NB4 (cell line): Measurements from ENCODE around the gene BCAS3.
"Not testable (repeated sequence)": the region's sequence is repeated elsewhere in the genome, so short reads cannot be mapped to it uniquely, and the experiment has no call there.

Experiments
- DNase-seq: peaks from one replicate; pipeline ENCODE4 v3.0.0; 2010; ENCODE audit warnings: low read depth
- H3K4me3 ChIP-seq: one replicate; pipeline ENCODE4 v1.5.1; 2011; ENCODE audit warnings: mild to moderate bottlenecking, low read depth, low read length, moderate library complexity
- MYC ChIP-seq: IDR thresholded peaks from 2 replicates; pipeline ENCODE4 v1.6.1; 2011; ENCODE audit warnings: low read depth, low read length
- POLR2A ChIP-seq: IDR thresholded peaks from 2 replicates; pipeline ENCODE4 v1.6.1; 2011; ENCODE audit warnings: mild to moderate bottlenecking; ENCODE audit not compliant: insufficient read length; ENCODE audit errors: extremely low read depth
- TF ChIP-seq, protein P1 (sequence below): IDR thresholded peaks from 2 replicates; pipeline ENCODE4 v1.6.1; 2011; ENCODE audit warnings: low read depth, low read length
- TF ChIP-seq, protein P2 (sequence below): IDR thresholded peaks from one replicate; pipeline ENCODE4 v1.5.1; 2012; ENCODE audit warnings: low read depth, low read length

The BCAS3 gene

DNA sequence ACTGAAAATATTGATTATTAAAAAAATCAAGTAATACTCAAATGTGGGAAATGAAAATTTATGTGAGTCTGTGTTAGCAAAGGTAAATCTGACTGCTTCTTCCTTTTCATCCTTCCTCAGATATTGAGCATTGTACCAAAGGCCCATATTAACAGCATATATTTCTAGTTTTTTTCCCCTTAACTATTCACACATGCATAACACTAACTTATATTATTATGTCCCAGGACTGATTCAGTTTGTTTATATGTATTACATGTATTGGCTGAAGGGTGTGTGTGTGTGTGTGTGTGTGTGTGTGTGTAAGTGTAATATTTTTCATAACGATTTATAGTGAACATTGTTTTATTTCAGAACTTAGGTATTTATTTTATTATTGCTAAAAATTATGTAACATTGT is 74.2 kb downstream of the BCAS3 start:
- TF ChIP-seq MYC: no peak
- TF ChIP-seq, protein P1, sequence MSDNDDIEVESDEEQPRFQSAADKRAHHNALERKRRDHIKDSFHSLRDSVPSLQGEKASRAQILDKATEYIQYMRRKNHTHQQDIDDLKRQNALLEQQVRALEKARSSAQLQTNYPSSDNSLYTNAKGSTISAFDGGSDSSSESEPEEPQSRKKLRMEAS: no peak
- H3K4me3 ChIP-seq: no peak overlapping the region

DNA sequence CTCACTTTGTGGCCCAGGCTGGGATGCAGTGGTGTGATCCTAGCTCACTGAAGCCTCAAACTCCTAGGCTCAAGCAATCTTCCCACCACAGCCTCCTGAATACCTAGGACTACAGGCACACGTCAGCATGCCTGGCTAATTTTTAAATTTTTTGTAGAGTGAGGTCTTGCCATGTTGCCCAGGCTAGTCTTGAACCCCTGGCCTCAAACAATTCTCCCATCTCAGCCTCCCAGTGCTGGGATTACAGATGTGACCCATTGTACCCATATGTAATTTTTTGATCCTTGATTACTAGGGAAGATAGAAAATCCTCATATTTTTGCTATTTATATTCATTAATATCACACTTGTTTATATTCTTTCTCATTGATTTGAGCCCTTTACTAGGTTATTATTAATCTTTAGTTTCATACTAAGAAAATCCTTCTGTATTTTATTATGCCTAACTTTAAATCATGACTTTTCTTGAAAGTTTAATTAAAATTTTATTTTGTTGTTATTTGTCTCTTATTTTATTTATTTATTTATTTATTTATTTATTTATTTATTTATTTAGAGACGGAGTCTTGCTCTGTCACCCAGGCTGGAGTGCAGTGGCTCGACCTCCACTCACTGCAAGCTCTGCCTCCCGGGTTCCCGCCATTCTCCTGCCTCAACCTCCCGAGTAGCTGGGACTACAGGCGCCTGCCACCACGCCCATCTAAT is 75.4 kb downstream of the BCAS3 start:
- no peak for DNase-seq
- TF ChIP-seq, protein P1: no peak
- TF ChIP-seq POLR2A (no peak), MYC (no peak)
- TF ChIP-seq, protein P2, sequence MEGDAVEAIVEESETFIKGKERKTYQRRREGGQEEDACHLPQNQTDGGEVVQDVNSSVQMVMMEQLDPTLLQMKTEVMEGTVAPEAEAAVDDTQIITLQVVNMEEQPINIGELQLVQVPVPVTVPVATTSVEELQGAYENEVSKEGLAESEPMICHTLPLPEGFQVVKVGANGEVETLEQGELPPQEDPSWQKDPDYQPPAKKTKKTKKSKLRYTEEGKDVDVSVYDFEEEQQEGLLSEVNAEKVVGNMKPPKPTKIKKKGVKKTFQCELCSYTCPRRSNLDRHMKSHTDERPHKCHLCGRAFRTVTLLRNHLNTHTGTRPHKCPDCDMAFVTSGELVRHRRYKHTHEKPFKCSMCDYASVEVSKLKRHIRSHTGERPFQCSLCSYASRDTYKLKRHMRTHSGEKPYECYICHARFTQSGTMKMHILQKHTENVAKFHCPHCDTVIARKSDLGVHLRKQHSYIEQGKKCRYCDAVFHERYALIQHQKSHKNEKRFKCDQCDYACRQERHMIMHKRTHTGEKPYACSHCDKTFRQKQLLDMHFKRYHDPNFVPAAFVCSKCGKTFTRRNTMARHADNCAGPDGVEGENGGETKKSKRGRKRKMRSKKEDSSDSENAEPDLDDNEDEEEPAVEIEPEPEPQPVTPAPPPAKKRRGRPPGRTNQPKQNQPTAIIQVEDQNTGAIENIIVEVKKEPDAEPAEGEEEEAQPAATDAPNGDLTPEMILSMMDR: no peak
- no peak overlapping the region for H3K4me3 ChIP-seq

More for the DNA sequence above, 74.2 kb downstream of the BCAS3 start:
- DNase-seq: no peak

DNA sequence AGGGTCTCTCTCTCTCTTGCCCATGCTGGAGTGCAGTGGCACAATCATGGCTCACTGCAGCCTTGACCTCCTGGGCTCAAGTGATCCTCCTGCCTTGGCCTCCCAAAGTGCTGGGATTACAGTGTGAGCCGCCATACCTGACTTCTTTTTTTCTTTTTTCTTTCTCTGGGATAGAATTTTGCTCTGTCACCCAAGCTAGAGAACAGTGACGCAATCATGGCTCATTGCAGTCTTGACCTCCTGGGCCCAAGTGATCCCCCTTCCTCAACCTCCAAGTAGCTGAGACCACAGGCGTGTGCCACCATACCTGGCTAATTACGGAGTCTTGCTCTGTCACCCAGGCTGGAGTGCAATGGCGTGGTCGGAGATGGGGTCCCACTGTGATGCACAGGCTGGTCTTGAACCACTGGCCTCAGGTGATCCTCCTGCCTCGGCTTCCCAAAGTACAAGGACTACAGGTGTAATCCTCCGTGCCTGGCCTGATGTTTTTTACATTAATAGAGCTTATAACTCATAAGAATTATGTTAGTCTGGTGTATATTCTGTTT is 76.5 kb downstream of the BCAS3 start:
- TF ChIP-seq, protein P2: no peak
- no peak for TF ChIP-seq MYC
- TF ChIP-seq, protein P1: no peak
- no peak for TF ChIP-seq POLR2A
- no peak for DNase-seq
- no peak overlapping the region for H3K4me3 ChIP-seq

DNA sequence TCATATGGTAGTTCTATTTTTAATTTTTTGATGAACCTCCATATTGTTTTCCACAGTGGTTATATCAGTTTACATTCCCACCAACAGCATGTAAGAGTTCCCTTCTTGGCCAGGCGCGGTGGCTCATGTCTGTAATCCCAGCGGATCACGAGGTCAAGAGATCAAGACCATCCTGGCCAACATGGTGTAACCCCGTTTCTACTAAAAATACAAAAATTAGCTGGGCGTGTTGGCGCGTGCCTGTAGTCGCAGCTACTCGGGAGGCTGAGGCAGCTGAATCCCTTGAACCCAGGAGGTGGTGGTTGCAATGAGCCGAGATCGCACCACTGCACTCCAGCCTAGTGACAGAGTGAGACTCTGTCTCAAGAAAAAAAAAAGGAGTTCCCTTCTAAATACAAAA is 79.1 kb downstream of the BCAS3 start:
- not testable (repeated sequence) for DNase-seq, H3K4me3 ChIP-seq

DNA sequence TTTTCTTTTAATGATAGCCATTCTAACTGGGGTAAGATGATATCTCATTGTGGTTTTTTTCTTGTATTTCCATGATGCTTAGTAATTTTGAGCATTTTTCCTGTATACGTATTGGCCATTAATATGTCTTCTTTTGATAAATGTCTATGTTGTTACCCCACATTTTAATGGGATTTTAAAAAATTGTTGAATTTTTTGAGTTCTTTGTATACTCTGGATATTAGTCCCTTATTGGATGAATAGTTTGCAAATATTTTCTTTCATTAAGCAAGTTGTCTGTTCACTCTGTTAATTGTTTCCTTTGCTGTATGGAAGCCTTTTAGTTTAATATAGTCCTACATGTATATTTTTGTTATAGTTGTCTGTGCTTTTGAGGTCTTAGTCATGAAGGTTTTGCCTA is 79.8 kb downstream of the BCAS3 start:
- no peak for DNase-seq
- H3K4me3 ChIP-seq: no peak overlapping the region
- no peak for TF ChIP-seq MYC

DNA sequence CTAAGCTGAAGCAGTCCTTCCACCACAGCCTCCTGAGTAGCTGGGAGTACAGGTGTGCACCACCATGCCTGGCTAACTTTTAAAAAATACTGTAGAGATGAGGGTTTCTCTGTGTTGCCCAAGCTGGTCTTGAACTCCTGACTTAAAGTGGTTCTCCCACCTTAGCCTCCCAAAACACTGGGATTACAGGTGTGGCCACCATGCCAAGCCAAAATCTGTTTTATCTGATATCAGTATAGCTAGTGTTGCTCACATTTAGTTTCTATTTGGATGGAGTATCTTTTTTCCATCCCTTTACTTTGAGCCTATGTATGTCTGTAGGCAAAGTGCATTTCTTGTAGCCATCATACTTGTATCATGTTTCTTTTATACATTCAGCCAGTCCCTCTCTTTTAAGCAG is 82.1 kb downstream of the BCAS3 start:
- DNase-seq: no peak
- no peak overlapping the region for H3K4me3 ChIP-seq
- no peak for TF ChIP-seq POLR2A
- TF ChIP-seq, protein P2: no peak
- no peak for TF ChIP-seq MYC
- TF ChIP-seq, protein P1: no peak

DNA sequence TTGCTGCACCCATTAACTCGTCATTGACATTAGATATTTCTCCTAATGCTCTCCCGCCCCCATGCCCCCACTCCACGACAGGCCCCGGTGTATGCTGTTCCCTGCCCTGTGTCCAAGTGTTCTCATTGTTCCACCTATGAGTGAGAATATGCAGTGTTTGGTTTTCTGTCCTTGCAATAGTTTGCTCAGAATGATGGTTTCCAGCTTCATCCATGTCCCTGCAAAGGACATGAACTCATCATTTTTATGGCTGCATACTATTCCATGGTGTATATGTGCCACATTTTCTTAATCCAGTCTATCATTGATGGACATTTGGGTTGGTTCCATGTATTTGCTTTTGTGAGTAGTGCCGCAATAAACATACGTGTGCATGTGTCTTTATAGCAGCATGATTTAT is 83.7 kb downstream of the BCAS3 start:
- H3K4me3 ChIP-seq, DNase-seq: not testable (repeated sequence)

DNA sequence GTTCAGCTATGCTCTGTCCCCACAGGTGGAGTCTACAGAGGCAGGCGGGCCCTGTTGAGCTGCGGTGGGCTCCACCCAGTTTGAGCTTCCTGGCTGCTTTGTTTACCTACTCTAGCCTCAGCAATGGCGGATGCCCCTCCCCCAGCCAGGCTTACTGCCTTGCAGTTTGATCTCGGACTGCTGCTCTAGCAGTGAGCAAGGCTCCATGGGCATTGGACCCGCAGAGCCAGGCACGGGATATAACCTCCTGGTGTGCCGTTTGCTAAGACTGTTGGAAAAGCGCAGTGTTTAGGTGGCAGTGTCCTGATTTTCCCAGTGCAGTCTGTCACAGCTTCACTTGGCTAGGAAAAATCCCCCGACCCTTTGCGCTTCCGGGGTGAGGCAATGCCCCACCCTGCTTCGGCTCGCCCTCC is 89.1 kb downstream of the BCAS3 start:
- DNase-seq: no peak
- no peak overlapping the region for H3K4me3 ChIP-seq
- TF ChIP-seq POLR2A: no peak
- TF ChIP-seq, protein P2: no peak
- no peak for TF ChIP-seq MYC
- TF ChIP-seq, protein P1: no peak
